H1 (cell line): ENCODE results near the gene TEAD3. TPM values are rescaled to one million over a fixed set of nuclear protein-coding genes. Genes with fewer than 3 reads are reported as not detected.

Source experiments
- CHD7 ChIP-seq: fragments of 300-600 bp; sonication (generic); IDR thresholded peaks from 2 replicates; pipeline ENCODE4 v1.7.1; 2012; ENCODE audit warnings: low read length, moderate library complexity, mild to moderate bottlenecking, inconsistent platforms; ENCODE audit not compliant: insufficient replicate concordance
- CTCF ChIP-seq, 3 experiments: IDR thresholded peaks; 1 replicate in 2 of 3; 2 replicates in 1 of 3; pipeline versions ENCODE4 v1.5.1 to v1.6.1; 2011; ENCODE audit warnings: low read length in 3 of 3, mild to moderate bottlenecking in 3 of 3, inconsistent platforms in 2 of 3, low read depth in 1 of 3, moderate library complexity in 1 of 3; ENCODE audit not compliant: insufficient read depth in 1 of 3; ENCODE audit errors: control extremely low read depth in 1 of 3
- USF2 ChIP-seq: IDR thresholded peaks from 2 replicates; pipeline ENCODE4 v1.6.1; 2011; ENCODE audit warnings: low read length, improper control_type of control experiment
- polyA plus RNA-seq, 7 experiments: library from polyadenylated mRNA; depleted of rRNA in 3 of 7; stranded (reverse) in 5 of 7; unstranded in 2 of 7; fragments of >200 nt in 5 of 7; fragments of 200-250 nt in 2 of 7; gene quantifications; 1 replicate in 5 of 7; 2 replicates in 1 of 7; 4 replicates in 1 of 7; pipeline versions ENCODE4 v1.2.1 to v1.2.3, GENCODE V29; 2011 to 2013; ENCODE audit warnings: missing spikeins in 2 of 7, mixed read lengths in 2 of 7
- total RNA-seq: library from RNA; stranded (reverse); fragmentation: NEBNext Ultra II Directional; extraction: Animal tissue kit (Norgen Biotek cat#: 25700); gene quantifications from 2 replicates; pipeline ENCODE4 v1.2.1, GENCODE V29; 2021

Gene TEAD3
- total and polyA plus RNA-seq, 2 of the 8 experiments (the other 6 are each of a cell fraction or from before 2014, with no cell fraction given): 20.1 to 28.7 TPM

- TF ChIP-seq CHD7 (no peak), USF2 (peak; percentile 50; the same call in 1 of the 2 replicates), CTCF (IDR thresholded peaks at IDR 0.05; ENCODE audit: control extremely low read depth in 1 of 3, insufficient read depth in 1 of 3, low read depth in 1 of 3, low read length in 3 of 3) (peak in 1 of 3 experiments; percentile 18; a peak in 1 of 4 replicates)
Measured at GRCh38 chr6:35439308-35439707, 57.6 kb downstream of the TEAD3 start (continued).
